T1000 (cell line): Measurements from ENCODE around the gene SSR4.

Source experiments
- DNase-seq: peaks from one replicate; lab custom pipeline; 2025; ENCODE audit warnings: mixed read lengths; lab: John Stamatoyannopoulos, UW

The SSR4 gene

DNA sequence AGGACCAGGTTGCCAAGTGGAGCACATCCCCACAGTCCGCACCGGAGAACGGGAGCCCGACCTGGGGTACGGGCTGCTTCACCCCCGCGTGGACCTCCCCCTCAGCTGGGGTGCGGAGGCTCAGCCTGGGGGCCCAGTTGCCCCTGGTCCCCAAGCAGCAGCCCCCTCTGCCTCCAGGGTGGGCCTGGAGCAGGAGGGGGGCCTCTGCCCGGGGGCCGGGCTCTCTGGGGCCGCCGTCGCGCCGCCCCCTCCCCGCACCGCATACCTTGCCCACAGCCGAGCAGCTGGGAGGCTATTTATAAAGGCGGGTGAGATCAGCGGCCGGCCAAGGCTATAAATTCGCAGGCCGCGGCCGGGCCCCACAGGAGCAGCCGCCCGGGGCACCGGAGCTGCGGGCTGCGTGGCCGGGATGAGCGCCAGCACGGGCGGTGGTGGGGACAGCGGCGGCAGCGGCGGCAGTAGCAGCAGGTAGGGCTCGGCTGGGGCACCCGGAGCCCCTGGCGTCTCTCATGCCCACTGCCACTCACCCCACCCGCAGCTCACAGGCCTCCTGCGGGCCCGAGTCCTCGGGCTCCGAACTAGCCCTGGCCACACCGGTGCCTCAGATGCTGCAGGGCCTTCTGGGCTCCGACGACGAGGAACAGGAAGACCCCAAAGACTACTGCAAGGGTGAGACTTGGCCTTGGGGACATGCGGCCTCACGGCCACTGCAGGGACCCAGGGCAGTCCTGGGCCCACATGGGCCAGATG, 13.6 kb upstream of the SSR4 start, which contains the start of gene SRPK3:
Gene SRPK3, plus strand, starts transcription at position 364 of the 750 bp plus-strand sequence. Its CDS starts 46 bp downstream, at position 410.
- no peak for DNase-seq

GRCh38 chrX:153781428-153782047, 12.9 kb upstream of the SSR4 start:
- no peak for DNase-seq

DNA sequence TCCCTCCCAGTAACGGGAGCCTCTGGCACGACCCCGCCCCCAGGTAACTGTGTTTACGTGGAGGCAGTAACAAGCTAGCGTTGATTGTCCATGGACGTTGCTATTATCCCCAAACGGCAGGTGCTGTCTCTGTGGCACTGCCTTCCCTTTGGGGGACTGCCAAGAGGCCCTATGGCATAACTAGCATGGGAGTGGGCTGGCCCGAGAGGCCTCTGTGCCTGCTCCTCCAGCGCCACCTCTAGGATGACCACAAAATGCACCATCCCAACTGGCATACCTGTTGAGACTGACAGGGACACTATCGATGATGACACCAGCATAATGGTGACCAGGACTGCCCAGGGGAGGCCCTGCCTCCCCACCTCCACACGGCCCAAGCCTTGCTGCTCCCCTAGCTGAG, 12.2 kb upstream of the SSR4 start:
- no peak for DNase-seq

DNA sequence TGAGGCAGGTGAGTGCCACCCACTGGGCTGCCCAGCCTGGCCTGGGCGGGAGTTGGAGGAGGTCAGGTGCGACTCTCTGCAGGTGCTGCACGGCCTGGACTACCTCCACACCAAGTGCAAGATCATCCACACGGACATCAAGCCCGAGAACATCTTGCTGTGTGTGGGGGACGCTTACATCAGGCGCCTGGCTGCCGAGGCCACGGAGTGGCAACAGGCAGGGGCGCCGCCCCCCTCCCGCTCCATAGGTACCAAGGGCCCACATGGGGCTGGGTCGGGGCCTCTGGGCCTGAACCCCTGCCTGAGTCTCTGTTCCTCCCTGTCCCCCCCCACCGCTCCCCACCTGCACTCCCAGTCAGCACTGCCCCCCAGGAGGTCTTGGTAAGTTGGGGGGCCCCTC, 11.6 kb upstream of the SSR4 start:
- no peak for DNase-seq

DNA sequence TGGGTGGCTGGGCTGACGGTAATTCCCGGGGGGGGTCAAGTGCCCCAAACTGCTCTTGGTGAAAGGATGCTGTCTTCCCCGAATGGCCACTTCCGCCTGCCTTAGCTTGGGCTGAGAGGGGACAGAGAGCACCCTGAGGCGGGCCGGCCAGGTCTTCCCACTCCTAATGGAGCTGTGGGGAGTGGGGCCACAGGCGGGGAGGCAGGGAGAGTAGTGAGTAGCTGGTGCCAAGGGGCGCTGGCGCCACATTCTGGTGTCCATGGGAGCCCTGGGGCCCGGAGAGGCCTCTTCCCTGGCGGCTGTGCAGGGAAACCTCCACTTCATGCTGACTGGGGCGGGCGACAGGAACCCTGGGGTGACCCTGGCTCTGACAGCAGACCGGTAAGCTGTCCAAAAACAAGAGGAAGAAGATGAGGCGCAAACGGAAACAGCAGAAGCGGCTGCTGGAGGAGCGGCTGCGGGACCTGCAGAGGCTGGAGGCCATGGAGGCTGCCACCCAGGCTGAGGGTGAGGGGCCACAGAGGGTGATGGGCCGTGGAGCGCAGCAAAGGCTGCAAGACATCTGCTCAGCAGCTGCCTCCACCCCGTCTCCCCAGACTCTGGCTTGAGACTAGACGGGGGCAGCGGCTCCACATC, 11.0 kb upstream of the SSR4 start:
- DNase-seq: no peak

DNA sequence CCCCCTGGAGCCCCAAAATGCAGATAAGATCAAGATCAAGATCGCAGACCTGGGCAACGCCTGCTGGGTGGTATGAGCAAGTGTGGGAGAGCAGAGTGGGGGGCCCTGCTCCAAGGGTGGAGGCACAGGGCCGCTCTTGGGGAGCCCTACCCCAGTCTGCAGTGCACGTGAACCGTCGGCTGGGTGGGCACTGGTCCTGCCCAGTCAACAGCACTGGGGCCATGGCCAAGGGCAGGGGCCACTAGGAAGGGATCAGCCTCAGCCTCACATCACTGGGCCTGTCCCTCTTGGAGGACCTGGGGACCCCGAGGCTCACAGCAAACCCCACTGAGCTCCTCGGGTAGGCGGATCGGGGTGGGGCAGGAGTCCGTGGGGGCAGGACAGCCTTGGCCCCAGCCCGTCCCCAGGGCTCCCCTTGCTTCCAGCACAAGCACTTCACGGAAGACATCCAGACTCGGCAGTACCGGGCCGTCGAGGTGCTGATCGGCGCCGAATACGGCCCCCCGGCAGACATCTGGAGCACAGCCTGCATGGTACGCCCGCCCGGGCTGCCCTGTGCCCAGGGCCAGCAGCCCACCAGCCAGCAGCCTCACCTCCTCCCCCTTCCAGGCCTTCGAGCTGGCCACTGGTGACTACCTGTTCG, 10.0 kb upstream of the SSR4 start:
- no peak for DNase-seq

DNA sequence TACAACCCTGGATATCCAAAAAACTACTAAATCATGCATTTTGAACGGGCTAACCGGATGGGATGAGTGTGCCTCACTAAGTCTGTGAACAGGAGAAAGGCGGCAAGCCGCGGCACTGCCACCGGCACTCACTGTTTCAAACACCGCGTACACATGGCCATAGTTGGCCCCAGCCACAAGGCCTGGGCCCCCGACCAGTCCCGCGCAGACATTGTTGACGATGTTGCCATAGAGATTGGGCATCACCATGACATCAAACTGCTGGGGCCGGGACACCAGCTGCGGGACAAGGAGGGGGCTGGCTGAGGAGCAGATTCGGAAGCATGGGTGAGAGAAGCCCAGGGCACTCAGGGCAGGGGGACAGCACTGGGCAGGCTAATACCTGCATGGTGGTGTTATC, 7.8 kb upstream of the SSR4 start:
- DNase-seq: no peak

DNA sequence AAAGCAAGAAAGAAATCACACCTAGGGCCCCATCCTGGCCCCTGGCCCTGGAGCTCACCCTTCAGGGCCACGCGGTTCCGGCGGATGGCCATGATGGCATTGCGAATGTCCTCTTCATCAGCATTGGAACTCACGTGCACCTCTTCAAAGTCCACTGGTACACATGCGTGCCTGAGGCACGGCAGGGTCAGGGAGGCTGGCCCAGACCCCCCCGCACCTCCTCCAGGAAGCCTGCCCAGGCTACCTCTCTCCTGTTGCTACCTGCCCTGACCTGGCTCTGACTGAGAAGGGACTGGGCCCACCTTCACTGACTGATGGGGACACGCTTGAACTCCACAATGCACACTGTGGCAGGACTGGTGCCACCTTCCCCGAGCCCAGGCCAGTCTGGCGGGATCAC, 4.8 kb upstream of the SSR4 start:
- no peak for DNase-seq

DNA sequence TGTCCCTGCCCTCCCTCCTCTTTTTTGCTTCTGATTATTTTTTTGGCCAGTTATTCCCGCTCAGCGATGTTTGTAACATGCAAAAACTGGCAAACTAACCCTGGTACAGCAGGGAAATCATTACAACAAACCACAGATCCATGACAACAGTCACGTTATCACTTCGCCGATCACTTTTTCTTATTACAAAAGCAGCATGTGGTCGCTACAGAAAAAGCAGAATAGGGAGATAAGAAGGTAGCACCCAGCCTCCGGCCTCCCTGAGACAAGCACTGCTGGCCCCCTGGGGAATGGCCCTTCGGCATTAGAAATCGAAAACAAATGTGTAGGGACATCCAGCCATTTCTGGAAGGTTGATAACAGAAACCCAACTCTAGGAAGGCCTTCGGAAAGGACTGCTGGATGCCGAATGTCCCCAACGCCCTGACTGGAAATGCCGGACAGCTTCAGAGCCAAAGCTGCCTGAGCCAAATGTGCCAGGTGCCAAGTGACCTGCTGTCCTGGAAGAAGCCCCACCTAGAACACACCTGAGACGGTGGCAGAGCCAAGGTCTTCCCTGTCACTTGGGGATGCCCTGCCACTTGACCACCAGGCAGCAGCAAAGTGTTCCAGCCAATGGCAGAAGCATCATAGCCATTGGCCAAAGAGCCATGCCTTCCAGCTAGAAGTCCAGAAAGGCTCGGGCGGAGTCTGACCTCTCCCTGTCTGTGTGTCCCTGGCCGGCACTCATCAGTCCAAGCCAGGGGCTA, 3.2 kb upstream of the SSR4 start:
- DNase-seq: no peak

GRCh38 chrX:153792368-153792767, 2.1 kb upstream of the SSR4 start:
- no peak for DNase-seq

- DNase-seq: no peak
Observed at GRCh38 chrX:153793291-153793690, 1.2 kb upstream of the SSR4 start.

DNA sequence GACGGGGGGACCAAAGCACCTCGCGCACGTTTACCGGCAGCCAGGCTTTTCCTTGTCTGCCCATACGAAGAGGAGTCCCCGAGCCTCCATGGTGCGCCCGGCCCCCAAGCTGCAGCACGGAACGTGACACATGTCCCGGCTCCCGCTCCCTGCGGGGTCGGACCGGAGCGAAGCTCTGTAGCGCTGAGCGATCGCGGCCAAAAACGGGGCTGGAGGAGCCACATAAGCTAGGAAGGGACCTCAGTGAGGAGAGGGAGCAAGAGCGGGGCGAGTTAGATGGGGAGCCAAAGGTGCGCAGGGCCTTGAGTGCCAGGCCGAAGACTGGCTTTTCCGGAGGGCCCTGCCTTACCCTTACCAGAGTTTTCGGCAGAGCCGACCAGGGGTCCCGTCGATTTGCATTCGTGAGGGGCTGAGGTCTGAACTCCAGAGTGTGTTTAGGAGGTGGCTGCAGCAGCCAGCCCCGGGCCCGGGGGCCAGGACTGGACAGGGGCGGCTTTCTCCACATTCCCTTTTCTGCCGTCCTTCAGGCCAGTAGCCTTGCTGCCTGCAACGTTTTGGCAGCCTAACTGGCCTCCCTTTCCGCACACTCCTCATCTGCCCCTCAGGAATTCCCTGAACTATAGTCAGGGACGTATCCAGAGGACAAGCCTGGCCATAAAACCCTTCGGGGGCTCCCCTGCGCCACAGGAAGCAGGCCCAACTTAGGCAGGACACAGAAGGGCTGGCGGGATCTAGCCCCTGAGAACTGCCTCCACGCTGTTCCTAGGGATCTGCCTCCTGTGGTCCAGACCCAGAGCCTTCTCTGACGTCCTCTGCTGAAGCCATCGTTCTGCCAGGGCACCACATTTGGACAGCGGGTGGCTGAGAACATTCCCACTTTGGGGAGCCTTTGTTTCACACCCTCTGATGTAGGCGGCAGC, 689 bp downstream of the SSR4 start:
- no peak for DNase-seq

DNA sequence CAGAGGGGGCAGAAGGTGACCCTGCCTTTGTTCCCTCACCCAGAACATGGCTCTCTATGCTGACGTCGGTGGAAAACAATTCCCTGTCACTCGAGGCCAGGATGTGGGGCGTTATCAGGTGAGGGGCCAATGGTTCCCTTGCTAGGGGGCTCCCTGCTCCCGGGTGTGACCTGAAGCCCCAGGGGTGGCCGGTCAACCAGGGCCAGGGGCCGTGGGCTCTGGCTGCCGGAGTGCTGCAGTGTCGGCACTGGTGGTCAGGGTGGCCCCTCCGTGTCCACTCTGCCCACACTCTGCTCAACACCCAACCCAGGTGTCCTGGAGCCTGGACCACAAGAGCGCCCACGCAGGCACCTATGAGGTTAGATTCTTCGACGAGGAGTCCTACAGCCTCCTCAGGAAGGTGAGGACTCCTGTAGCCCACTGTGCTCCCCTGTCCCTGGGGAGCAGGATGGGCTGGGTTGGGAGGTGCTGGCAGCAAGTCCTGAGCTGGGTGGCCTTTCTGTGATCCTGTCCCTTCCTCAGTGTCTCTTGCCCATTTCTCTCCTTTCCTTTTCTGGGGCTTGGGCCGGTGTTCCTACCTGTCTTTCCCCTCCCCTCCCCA, 3.0 kb downstream of the SSR4 start:
- no peak for DNase-seq

DNA sequence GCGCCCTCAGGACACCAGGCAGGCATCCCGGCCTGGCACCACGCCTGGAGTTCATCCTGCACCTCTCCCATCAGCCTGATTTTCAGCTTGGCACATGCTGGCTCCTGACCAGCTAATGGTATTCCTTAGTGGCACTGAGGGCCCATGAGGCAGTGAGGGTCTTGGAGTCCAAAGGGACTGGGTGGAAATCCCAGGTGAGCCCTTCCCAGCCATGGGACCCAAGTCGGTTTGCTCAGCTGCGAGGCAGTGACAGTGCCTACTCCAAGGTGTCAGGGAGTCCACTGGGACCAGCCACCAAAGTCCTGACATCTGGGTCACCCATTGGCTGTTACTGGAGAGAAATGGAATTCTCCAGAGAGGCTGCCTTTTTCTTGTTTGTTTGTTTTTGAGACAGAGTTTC, 4.9 kb downstream of the SSR4 start:
- DNase-seq: no peak

DNA sequence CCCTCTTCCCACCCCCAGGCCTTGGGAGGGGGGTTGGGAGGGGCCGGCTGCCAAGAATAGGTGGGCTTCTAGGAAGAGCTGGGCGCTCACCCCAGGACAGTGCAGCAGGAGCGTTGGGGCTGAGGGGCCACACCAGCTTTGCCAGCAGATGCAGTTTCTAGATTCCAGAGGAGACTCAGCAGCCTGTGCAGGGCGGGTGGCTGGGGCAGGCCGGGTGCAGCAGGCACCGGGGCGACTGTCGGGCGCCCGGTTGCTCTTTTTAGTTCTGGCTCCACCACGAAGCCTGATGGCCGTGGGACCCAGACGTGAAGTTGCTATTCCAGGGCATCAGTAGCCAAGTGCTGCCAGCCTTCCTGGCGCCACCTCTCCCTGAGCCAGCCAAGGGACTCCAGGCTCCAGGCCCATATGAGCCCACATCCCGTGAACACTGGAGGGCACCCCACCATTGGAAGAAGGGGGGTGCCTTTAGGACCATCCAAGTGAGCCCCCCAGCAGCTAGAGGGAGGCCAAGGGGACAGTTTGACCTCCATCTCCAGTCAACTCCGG, 5.8 kb downstream of the SSR4 start:
- DNase-seq: no peak

DNA sequence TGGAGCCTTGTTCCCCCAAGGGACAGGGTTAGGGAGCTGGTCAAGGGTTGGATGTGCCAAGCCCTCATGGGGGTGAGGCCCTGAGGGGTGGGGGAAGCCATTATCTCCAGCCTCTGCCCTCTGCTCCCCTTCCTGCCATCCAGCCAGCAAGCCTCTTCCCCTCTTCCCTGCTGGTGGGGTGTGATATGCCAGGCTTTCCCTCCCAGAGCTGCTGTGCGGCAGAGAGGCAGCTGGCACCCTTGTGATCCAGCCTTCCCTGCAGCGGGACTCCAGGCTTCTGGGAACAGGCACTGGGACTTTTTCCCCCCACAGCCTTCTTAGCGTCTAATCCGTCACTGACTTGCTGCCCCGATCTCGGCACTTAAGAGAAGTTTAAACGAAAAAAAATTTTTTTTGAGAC, 6.3 kb downstream of the SSR4 start:
- DNase-seq: no peak

GRCh38 chrX:153801669-153802068, 7.2 kb downstream of the SSR4 start:
- DNase-seq: no peak

DNA sequence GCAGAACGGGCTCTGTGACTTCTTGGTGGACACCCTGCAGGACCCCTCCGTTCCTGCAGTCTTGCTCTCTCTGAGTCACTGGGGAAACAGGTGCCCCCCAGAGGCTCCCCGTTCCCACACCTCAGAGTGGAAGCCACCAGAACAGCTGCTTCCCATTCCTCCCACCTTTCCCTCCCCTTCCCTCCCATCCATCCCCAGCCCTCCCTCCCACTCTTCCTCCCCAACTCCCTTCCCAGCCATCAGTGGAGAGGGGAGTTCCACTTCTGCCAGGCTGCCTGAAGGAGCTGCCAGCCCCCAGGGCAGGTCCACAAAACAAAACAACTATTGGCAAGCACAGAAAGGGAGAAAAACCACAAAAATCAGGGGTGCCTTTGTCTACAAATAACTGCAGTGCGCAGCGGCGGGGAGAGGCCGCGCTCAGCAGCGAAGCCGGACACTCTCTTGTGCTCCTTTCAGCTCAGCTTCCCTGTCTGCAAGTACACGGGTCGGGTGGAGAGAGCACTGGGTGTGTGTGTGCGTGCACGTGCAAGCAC, 8.1 kb downstream of the SSR4 start:
- DNase-seq: no peak

GRCh38 chrX:153803211-153804099, 9.0 kb downstream of the SSR4 start:
- DNase-seq: no peak
